Right lobe of liver (tissue), 6 donors: ENCODE measurements around the gene WWC2. TPM values are rescaled to one million over a fixed set of nuclear protein-coding genes. Genes with fewer than 3 reads are reported as not detected.
"Not testable (repeated sequence)": the region's sequence is repeated elsewhere in the genome, so short reads cannot be mapped to it uniquely, and the experiment has no call there.

Source experiments
- ATAC-seq, 4 donors: fragments of 200-7000 bp; cut with Tn5 transposase; one replicate each; pipeline ENCODE4 v1.9.1; 2020; ENCODE audit warnings: mild to moderate bottlenecking in 4 of 4, moderate library complexity in 4 of 4
- DNase-seq, 3 donors: peaks; one replicate each; pipeline ENCODE4 v3.0.0-alpha.2; 2020
- H3K27ac ChIP-seq, 3 donors: fragments of 200-600 bp; one replicate each; pipeline ENCODE4 v1.8.0; 2022
- H3K27me3 ChIP-seq, 2 donors: fragments of 200-600 bp; one replicate each; pipeline ENCODE4 v1.8.0; 2022
- H3K36me3 ChIP-seq, 4 donors: fragments of 200-600 bp; sonication (generic) in 1 of 4; one replicate each; pipeline versions ENCODE4 v1.5.1 to v1.8.0; 2017 to 2022; ENCODE audit warnings: control low read depth in 1 of 4
- H3K4me1 ChIP-seq, 4 donors: fragments of 200-600 bp; sonication (generic) in 1 of 4; one replicate each; pipeline versions ENCODE4 v1.5.1 to v1.8.0; 2017 to 2022; ENCODE audit warnings: control low read depth in 1 of 4
- H3K4me3 ChIP-seq, 3 donors: fragments of 200-600 bp; one replicate each; pipeline ENCODE4 v1.8.0; 2022
- H3K9me3 ChIP-seq, 4 donors: fragments of 200-600 bp; sonication (generic) in 1 of 4; one replicate each; pipeline versions ENCODE4 v1.5.1 to v1.8.0; 2017 to 2022; ENCODE audit warnings: control low read depth in 1 of 4
- CTCF ChIP-seq, 4 donors: fragments of 200-600 bp in 3 of 4; fragments of 450-650 bp in 1 of 4; IDR thresholded peaks; one replicate each; pipeline versions ENCODE4 v1.5.1 to v1.8.0; 2016 to 2022; ENCODE audit warnings: antibody characterized with exemption in 4 of 4, mild to moderate bottlenecking in 2 of 4
- POLR2A ChIP-seq: fragments of 450-650 bp; IDR thresholded peaks from one replicate; pipeline ENCODE4 v1.6.1; 2017; ENCODE audit warnings: antibody characterized with exemption, mild to moderate bottlenecking
- WGBS: methylation state at CpG from one replicate; pipeline ENCODE4 v1.1.6; 2018; ENCODE audit warnings: low coverage, low lambda C conversion rate; ENCODE audit not compliant: insufficient coverage; ENCODE audit errors: missing lambda C conversion rate; 5-methylcytosine and 5-hydroxymethylcytosine counted together
- intact Hi-C, 2 donors: fragments of 100-400 bp; cut with DNase I; formaldehyde crosslinking; loops; one replicate each; pipeline versions ENCODE4 v1.11.2 to v1.14.1; 2022
- total RNA-seq, 6 experiments: library from RNA; depleted of rRNA in 2 of 6; stranded (reverse); fragments of >200 nt in 2 of 6; fragmentation: NEBNext Ultra II Directional in 3 of 6; extraction: Animal tissue kit (Norgen Biotek cat#: 25700) in 3 of 6; gene quantifications; one replicate each; pipeline versions ENCODE4 v1.1.0 to v1.2.4, GENCODE V29; 2016 to 2023
- donor health status: DM: no; HTN: yes; CAD: no.
- donor health status: DM: no; HTN: no; CAD: no.
- donor health status: DM: no; HTN: no; CAD: no.
- donor health status: DM: no; HTN: yes; CAD: no.
- donor health status: DM: no; HTN: yes; CAD: no.

Gene WWC2
- total RNA-seq, 6 experiments from 2014 or later, result 19.5 to 48.9 (median 34.4) TPM

DNA sequence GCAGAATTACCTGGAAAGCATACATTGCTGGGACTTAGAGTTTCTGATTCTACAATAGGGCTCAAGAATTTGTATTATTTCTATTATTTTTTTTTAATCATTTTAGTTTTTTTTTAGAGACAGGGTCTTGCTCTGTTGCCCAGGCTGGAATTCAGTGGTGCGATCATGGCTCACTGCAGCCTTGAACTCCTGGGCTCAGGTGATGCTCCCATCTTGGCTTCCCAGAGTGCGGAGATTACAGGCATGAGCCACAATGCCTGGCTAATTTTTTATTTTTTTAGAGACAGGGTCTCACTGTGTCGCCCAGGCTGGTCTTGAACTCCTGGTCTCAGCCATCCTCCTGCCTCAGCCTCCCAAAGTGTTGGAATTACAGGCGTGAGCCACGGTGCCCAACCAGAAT is 92.6 kb downstream of the WWC2 start:
- intact Hi-C loops, result no loop called here
- Histone ChIP-seq H3K36me3 (no peaks in the 10 kb centered on the region), H3K27ac (no peak overlapping the region), H3K9me3 (no peaks in the 10 kb centered on the region), H3K4me3 (peak overlapping the region in 1 of 3 donors; percentile 2), H3K27me3 (no peaks in the 10 kb centered on the region), H3K4me1 (peaks cover 0 to 43% (median 7%) of the 10 kb centered on the region in 4 donors)
- no peak for DNase-seq
- 95% methylated on average over 2 of the region's 5 CpGs for WGBS
- TF ChIP-seq CTCF (IDR thresholded peaks at IDR 0.05), result no peak
- no peak for TF ChIP-seq POLR2A
- ATAC-seq, result no peak

GRCh38 chr4:183192571-183192970 is 93.5 kb downstream of the WWC2 start:
- WGBS, result 77% methylated on average over 2 of the region's 2 CpGs
- ATAC-seq (no peak), DNase-seq (no peak)
- H3K9me3 ChIP-seq, result no peaks in the 10 kb centered on the region
- no peaks in the 10 kb centered on the region for H3K36me3 ChIP-seq
- intact Hi-C loops, result no loop called here
- TF ChIP-seq POLR2A, result no peak
- no peak for TF ChIP-seq CTCF (IDR thresholded peaks at IDR 0.05)
- no peak overlapping the region for H3K27ac ChIP-seq
- peaks cover 0 to 43% (median 7%) of the 10 kb centered on the region in 4 donors for H3K4me1 ChIP-seq
- H3K27me3 ChIP-seq, result no peaks in the 10 kb centered on the region
- no peak overlapping the region for H3K4me3 ChIP-seq

- H3K4me3 ChIP-seq, H3K36me3 ChIP-seq, DNase-seq, H3K9me3 ChIP-seq, intact Hi-C loops, H3K27me3 ChIP-seq, H3K27ac ChIP-seq: not testable (repeated sequence)
- peak in 3 of 4 donors; percentile 15 to 45 (median 42) for ATAC-seq
- H3K4me1 ChIP-seq, result peaks cover 0 to 43% (median 7%) of the 10 kb centered on the region in 4 donors
- WGBS, result 39% methylated on average over 4 of the region's 6 CpGs
Observed at GRCh38 chr4:183193730-183194338, 94.8 kb downstream of the WWC2 start.

GRCh38 chr4:183195534-183195933 is 96.5 kb downstream of the WWC2 start:
- Histone ChIP-seq H3K27ac (no peak overlapping the region), H3K4me1 (peaks cover 0 to 30% (median 6%) of the 10 kb centered on the region in 4 donors), H3K27me3 (no peaks in the 10 kb centered on the region), H3K4me3 (no peak overlapping the region), H3K9me3 (no peaks in the 10 kb centered on the region), H3K36me3 (no peaks in the 10 kb centered on the region)
- ATAC-seq, result no peak
- intact Hi-C loops, result no loop called here
- WGBS, result 68% methylated on average over 3 of the region's 3 CpGs
- TF ChIP-seq CTCF (IDR thresholded peaks at IDR 0.05) (no peak), POLR2A (no peak)
- no peak for DNase-seq

- Histone ChIP-seq H3K36me3 (no peaks in the 10 kb centered on the region), H3K4me1 (peaks cover 0 to 15% (median 0%) of the 10 kb centered on the region in 4 donors), H3K27ac (no peak overlapping the region), H3K9me3 (no peaks in the 10 kb centered on the region), H3K4me3 (no peak overlapping the region), H3K27me3 (no peaks in the 10 kb centered on the region)
- intact Hi-C loops, result no loop called here
- no peak for ATAC-seq
- 66% methylated on average over 3 of the region's 3 CpGs for WGBS
- TF ChIP-seq POLR2A, result no peak
- no peak for TF ChIP-seq CTCF (IDR thresholded peaks at IDR 0.05)
- DNase-seq, result no peak
Observed at GRCh38 chr4:183197140-183197539, 98.1 kb downstream of the WWC2 start.
